HT1080 (cell line): Measurements from ENCODE around the gene IGSF21. TPM values are rescaled to one million over a fixed set of nuclear protein-coding genes. Genes with fewer than 3 reads are reported as not detected.

Source experiments
- DNase-seq: peaks from one replicate; pipeline ENCODE4 v3.0.0-alpha.2; 2015; ENCODE audit warnings: low read depth
- total RNA-seq: library from RNA; depleted of rRNA; stranded (reverse); fragments of >200 nt; shearing (Covaris generic); gene quantifications from 2 replicates; pipeline ENCODE4 v1.2.3, GENCODE V29; 2014

The IGSF21 gene
- total RNA-seq, 1 experiment from 2014 or later: not detected

DNA sequence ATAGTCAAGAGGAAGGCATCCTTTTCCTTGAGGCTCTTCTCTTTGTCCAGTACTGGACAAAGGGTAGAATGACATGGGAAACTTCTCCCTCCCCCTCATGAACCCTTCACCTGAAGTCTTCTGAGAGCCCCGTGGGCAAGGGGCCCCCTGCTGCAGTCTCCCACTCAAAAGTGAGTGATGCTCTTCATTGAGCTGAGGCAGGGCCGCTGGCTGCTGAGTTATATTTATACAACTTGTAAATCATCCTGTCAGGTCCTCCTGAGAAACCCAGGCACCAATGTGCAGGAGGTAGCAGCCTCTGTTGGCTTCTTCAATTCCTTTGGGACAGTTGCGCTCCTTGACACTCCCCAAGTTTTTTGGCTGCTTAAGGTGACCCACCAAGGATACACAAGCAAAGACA lies 150.2 kb downstream of the IGSF21 start:
- no peak for DNase-seq

DNA sequence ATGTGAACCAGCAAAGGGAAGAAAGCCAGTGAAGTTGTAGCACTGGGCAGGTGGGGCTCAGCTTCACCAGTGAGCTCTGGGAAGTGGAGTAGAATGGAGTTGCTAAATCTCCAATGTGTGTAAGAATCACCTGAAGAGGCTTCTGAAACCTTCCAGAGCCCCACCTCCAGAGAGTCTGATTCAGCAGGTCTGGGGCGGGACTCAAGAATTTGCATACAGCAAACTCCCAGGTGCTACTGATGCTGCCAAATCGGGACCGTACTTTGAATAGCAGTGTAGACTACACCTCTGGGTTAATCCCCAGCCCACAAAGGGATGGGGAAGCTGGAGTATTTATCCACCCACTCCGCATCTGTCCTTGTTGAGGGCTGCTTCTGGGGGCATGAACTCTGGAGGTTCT lies 154.3 kb downstream of the IGSF21 start:
- DNase-seq: no peak

DNA sequence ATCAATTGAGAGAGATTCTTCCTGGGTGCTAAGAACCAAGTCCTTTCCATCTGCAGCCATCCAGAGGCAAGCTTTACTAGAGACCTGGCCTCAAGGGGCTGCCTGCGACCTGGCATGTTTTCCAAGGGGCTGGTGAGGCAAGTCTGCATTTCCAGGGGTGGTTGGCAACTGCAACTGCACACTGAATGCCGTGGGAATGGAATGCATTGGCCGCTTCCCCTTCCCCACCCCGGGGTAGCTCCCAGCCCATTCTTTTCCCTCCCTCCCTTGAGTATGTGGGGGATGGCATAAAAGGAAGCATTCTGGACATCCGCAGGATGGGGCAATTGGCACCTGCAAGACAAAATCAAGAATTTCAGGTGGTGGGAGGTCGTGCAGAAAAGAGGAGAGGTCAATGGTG lies 155.1 kb downstream of the IGSF21 start:
- no peak for DNase-seq

DNA sequence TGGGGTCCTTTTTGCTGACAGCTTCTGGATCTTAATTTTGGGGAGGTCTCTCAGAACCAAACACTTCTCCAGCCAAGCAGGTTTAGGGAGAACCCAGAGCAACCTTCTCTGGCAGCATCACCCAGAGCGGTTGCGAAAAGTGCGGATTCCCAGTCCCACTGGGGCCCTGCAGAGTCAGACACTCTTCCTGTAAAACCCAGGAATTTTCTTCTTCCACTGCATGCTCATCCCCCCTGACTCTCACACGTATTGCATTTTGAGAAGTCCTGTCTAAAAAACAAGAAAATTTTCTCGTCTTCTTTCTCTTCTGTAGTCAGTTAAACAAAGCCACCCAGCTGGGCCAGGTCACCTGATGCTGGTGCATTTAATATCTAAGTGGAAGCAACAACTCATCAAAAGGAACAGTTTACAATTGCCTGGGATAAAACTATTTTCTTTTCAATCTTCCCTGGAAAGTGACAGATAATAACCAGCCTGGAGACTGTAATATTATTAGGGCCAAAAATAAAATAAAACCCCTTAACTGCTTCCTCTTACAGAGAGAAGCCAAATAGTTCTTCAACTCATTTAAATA lies 156.0 kb downstream of the IGSF21 start:
- no peak for DNase-seq

DNA sequence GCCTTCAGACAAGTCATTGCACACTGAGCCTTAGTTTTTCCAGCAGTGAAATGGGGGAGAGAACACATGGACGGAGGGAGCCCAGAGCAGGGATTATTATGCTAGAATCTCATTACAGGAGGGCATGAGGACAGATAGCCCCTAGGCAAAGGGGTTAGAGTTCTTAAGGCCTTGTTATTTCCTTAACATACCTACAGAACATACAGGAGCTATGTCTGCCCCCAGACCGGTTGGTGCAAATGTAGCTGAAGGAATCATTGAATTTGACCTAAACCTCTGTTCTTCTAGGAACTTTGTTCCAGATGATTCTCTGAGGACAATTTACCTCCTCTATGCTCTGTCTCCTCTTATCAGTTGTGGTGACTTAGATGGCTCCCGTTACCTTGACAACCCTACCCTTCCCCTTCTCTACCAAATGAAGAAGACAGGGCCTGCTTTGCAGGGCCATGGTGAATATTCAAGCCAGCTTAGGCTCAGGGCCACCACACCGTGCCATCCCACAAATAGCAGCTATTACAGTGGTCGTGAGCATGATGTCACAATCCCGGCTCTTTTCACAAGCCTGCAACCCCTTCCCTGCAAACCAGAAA lies 156.9 kb downstream of the IGSF21 start:
- no peak for DNase-seq

DNA sequence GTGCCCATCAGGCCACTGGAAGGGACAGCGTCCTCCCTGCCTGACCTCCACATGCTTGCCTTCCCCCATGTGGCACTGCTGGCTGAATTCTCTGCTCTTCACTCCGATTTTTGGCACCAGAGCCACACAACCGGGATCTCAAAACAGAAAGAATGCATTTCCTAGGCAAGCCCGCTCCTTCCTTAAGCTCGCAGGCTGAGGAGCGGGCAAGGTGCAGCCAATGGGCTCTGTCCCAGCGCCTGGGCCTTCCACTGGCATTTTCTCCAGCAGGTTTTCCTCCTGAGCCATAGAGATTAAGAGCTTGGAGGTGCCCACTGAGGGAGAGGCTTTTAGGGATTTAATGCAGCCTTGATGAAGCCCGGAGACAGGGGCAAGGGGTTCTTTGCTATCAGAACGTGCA lies 158.0 kb downstream of the IGSF21 start:
- DNase-seq: no peak

DNA sequence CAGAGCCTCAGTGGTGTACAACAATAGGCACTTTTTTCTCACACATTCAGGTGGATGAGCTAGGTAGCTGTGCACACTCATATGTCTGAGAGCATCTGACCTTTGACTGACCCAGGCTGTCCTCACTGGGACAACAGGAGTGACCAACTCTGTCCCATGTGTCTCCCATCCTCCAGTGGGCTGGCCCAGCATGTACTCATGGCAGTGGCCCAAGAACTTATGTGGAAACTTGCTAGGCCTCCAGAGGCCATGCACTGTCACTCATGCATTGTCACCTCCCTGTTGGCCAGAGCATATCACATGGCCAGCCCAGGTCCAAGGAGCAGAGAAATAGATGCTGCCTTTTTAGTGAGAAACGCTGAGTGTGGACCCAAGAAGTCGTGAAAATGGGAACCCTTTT lies 158.8 kb downstream of the IGSF21 start:
- no peak for DNase-seq

DNA sequence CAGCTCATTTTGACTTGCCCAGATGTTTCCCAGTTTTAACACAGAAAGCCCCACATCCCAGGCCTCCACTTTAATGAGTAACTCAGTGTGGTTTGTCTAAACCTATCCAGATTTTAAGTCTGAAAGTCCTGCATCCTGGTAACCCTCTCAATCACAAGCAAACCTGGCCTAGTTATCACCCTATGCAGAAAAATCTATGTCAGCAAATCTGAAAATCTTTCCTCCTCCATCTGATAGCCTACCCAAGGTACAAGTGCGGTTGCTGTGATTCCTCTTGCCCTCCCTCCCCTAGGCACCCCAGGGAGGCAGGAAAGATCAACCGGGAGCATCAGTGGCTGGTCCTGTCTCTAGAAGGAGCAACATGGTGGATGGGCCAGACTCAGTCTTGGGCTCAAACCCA lies 163.7 kb downstream of the IGSF21 start:
- no peak for DNase-seq

DNA sequence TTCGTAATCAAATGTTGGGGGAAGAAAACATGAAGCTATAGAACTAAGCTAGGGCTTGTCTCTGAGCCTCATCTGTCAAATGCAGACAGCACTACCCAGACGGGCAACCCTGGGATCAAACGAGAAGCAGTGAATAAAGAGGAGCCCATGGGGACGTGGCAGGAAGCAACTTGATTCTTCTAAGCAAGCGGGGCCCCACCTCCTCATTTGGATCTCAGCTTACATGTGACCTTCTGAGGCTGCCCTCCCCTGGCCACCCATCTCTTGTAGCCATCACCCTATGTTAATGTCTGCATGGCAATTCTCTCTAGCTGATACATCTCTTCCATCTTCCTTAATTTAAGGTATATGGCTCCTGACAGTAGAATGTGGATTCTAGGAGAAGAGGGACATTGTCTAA lies 171.3 kb downstream of the IGSF21 start:
- DNase-seq: no peak

DNA sequence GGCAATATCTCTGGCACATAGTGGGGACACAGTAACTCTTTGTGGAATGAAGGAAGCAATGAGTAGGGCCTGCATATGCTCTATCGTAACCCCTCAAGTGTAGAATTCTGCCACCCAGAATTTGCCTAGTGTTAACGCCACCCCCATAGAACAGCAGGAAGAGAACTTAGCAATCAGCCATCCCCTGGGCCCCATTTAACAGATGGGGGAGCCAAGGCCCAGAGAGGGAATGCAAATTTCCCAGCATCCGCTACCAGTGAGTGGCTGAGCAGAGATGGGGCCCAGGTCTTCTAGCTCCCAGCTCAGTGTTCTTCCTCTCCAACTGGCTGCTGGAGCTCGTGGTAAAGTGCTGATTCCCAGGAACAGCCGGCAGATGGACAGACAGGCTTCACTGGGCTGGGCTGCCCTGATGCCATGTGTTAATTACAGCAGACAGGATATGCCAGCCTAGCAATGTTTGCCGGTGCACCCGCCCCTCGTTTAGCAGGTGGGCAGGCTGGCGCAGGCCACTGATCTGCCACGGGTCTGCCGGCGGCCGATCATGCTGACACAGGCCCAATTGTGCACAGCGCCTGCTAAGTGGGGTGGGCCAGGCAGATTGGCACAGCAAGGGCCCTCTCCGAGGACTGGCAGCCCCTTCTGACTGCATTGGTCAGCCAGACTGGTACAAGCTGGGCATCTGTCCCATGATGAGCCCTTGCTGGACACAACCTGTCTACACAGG lies 171.9 kb downstream of the IGSF21 start:
- no peak for DNase-seq

DNA sequence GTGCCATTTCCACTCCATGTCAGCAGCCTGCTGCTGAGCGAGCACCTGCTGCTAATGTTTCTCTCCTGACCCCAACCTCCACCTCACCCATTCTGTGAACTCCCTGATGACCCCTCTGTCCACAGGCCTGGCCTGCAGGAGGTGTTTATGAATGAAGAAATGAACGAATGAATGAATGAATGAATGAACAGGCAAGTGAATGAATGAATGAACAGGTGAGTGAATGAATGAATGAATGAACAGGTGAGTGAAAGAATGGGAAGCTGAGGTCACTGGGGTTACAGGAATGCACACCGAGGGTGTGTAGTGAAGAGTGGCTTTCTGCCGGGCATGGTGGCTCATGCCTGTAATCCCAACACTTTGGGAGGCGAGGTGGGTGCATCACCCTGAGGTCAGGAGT lies 173.4 kb downstream of the IGSF21 start:
- no peak for DNase-seq

DNA sequence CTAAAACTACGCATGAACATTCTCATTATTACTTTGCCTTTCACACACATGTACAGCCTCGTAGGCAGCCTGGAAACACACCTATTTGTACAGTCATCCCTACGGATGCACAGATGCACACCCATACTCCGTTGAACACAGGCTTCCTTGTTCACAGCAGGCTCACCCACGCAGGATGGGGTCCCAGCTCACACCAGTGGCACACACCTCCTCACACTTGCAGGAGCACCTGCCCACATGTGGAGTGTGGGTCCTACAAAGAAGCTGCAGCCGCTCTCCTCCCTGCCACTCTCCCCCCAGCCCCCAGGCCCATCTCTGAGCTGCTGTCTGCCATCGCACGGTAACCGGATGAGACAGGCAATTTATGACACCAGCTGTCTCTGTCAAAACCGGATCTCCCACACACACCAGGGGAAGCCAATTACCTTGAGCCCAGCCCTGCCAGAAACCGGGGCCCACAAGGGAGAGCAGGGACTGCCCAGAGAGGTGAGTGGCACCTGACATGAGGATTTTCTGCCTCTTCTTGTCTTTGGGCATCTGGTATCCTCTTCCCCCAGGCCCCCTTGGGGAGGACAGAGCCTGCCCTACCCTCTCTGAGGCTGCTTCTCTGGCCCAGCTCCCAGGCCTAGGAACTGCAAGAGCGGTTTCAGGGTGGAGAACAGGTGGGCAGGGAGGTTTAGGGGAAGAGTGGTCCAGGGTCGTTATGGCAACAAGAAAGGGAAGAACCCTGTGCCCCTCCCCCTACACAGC lies 175.4 kb downstream of the IGSF21 start:
- DNase-seq: no peak

DNA sequence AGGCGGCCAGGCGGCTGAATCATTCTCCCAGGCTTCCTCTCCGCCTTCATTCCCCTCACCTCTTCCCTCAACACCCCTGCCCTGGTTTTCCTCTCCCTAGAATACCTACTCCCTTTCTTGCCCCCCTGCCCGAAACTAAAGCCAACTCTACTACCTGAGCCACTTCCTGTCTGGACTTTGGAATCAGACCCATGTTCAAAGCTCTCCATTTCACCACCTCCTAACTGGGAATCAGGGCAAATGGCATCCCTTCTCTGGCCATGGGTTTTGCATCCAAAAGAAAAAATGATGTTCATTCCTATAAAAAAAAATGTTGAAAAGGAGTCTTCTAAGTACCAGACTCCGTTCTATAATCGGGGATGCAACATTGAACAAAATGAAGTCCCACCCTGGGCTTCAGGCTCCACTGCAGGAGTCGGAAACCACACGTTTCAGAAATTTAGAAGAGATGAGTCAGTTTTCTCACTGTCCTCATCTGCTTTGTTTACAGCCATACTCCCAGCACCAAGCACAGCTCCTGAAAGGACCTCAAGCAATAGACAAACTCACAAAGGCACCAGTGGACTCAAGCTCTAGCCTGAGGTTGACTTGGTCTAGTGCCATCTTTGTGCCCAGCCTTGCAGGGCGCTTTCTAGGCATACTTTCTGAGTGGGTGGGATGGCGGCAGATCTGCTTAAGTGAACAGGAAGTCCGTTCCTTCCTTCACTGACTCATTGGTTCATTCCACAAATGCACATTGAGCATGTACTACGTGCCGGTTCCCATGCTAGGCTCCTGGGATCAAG lies 176.2 kb downstream of the IGSF21 start:
- peak; percentile 25 for DNase-seq

DNA sequence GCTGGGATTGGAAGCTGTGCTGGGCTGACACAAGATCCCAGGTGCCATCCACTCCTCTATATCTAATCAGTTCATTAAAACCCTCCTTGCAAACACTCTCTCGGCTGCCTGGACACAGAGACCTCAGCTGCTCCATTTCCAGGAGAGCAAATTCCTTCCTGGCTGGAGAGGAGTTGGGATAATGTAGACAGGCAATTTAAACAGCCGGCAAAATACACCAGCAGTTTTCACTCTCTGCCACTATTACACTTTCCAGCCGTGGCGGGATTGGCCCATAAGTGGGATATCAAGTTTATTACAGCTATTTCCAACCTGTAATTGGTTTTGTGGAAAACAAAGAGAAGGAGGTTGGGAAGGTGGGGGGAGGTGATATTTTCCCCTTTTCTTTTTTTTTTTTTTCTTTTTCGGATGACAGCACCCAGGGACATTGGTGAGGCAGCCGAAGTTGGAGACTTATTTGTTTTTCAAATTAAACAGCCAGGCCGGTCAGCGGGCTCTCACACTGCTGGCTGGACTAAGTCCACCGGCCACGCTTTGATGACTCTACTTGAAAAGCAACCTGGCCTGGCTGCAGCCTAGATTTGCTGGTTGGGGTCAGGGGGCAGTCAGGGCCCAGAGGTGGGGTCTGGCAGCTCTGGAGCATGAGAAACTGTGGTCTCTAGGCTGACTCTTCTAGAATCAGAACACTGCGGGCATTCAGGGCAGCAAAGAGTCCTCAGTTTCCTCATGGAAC lies 177.4 kb downstream of the IGSF21 start:
- DNase-seq: no peak

DNA sequence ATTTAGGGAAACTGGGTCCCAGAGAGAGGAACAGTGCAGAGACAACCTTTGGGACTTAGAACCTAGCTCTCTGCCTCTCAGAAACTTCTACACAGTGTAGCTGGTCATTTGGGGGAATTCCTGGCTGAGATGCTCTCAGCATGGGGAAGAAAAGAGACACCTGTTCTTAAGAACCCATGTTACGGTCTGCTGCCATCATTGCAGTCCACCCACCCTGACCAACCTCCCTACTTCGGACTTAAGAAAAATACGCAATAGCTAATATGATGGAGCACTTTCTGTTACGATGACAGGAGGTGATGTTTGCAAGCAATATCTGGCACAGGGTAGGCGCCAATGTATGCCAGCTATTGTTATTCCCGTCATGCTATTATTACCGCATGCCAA lies 177.9 kb downstream of the IGSF21 start:
- DNase-seq: no peak

DNA sequence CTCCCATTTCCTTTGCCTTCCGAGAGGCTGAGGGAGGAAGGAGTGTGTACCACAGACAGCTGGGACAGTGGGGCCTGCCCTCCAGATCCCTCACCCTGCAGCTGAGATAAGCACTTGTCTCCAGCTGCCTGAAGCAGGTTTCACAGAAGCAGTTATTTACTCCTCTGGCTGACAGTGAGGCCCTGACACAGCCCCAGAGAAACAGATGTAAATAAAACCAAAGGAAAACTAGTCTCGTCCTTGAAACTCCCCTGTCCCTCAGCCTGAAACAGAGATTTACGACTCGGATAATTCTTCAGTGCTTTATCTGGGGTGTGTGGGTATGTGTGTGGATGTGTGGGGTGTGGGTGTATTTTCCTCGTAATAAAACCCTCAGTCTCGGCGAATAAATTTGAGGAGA lies 181.1 kb downstream of the IGSF21 start:
- DNase-seq: no peak

DNA sequence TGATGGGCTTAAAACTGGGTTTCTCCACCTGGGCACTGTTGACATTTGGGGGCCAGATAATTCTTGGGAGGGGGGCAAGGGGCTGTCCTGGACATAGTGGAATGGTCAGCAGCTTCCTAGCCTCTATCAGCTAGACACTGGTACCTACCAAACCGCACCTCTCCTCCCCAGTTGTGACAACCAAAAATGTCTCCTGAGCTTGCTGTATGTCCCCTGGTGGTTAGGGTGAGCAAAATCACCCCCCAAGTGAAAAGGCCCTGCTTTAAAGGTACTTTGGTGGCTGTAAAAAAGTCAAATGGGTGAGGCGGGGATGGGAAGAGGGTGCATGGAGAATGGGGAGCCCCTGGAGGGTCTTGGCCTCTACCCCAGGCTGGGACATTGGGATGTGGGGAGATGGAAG lies 182.0 kb downstream of the IGSF21 start:
- DNase-seq: no peak

DNA sequence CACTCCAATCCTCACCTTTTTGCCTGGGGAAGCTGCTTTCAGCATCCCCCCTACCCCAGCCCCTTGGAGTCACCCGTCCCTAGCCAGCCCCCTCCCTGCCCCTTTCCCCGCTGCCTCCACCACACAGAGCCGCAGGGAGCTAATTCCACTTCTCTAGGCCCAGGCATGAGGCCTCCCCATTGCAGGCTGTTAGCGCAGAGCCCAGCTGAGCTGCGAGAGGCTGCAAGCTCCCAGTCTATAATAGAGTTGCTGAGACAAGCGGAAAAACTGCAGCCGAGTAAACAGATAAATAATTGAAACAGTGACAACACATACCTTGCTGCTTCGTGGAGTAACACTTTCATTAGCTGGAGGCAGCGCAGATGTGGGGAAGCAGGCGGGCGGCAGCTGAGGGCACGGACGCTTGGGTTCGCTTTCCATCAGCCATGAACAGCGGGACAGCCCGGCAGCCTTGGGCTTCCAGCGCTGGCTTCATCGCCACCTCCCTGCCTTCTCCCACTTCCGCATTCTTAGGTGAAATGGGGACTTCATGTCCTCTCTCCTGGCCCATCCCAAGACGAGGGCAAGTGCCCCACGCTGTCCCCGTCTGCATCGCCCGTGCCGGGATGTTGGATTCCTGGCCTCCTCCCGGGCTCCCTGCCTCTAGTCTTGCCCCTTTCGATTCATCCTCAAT lies 183.3 kb downstream of the IGSF21 start:
- no peak for DNase-seq

DNA sequence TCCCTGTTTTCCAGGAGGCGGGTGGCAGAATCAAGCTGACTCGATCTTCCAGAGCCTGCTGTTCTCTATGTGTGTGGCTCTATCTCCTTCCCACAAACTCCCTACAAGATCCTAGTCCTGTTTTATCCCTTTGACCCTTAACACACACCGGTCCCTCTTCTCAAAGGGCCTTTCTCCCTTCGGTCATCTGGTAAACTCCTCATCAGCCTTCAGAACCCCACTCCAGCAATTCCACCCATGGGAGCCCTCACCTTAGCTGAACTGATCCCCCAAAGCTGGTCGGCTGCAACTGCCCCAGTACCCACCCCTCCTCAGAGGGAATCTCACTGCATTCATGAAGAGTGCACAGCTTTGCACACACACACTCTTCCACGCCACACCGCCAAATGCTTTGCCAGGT lies 184.9 kb downstream of the IGSF21 start:
- no peak for DNase-seq

DNA sequence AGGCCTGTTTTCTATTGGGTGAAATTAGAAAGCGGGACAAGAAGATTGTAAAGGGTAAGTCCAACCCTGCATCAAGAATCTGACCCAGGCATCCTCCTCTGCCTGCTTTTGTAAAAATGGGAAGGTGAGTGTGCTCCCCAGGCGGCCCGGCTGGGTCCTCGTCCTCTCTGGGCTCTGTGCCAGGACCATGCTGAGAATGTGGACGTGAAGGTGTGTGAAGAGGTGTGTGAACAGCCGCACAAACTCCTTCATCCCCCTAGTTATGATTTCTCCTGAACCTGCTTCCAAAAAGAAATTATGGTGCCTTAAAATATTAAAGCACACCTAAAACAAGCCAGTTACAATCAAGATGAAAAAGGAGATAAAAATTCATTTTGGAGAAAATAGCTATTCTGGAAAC lies 185.7 kb downstream of the IGSF21 start:
- DNase-seq: no peak
